ES-I3 (cell line): ENCODE results near the gene MAPRE3.
"Not testable (repeated sequence)": the region's sequence is repeated elsewhere in the genome, so short reads cannot be mapped to it uniquely, and the experiment has no call there.

Experiments
- H3K36me3 ChIP-seq: 2 replicates; pipeline ENCODE4 v1.6.1; 2013; ENCODE audit warnings: mild to moderate bottlenecking, low read length, control low read depth, moderate library complexity; ENCODE audit not compliant: insufficient read depth
- H3K4me1 ChIP-seq: 2 replicates; pipeline ENCODE4 v1.6.1; 2013; ENCODE audit warnings: mild to moderate bottlenecking, control low read depth, low read length; ENCODE audit not compliant: insufficient read depth
- H3K9ac ChIP-seq: 2 replicates; pipeline ENCODE4 v1.6.1; 2013; ENCODE audit warnings: low read depth, mild to moderate bottlenecking, low read length, moderate library complexity
- H3K9me3 ChIP-seq: 2 replicates; pipeline ENCODE4 v1.6.1; 2013; ENCODE audit warnings: mild to moderate bottlenecking, low read length, moderate library complexity; ENCODE audit not compliant: control insufficient read depth, insufficient read depth

Gene MAPRE3

GRCh38 chr2:27065128-27065527 lies 94.7 kb downstream of the MAPRE3 start:
- no peak overlapping the region for H3K9ac ChIP-seq
- H3K4me1 ChIP-seq = no peaks in the 10 kb centered on the region
- no peaks in the 10 kb centered on the region for H3K9me3 ChIP-seq
- peaks cover 19% of the 10 kb centered on the region for H3K36me3 ChIP-seq

GRCh38 chr2:27067385-27067784 lies 96.9 kb downstream of the MAPRE3 start:
- Histone ChIP-seq H3K9me3 (no peaks in the 10 kb centered on the region), H3K9ac (no peak overlapping the region), H3K4me1 (peaks cover 3% of the 10 kb centered on the region), H3K36me3 (peaks cover 15% of the 10 kb centered on the region)

DNA sequence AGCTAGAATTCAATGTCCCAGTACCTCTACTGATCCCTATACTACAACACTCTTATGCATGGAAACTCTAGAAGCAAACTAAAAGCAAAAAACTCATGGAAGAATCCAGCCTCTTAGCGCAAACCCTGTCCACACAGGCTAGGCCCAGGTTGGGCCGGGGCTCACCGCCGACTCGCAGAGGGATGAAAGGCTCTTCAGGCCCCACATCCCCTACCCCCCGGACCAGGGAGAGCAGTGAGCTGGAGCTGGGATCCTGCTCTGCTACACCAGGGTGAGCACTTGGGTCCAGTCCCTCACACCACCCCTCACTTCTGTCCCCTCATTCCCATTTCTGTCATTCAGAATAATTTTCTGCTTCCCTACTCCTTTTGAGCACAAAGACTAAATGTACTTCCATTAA lies 99.0 kb downstream of the MAPRE3 start:
- peaks cover 15% of the 10 kb centered on the region for H3K36me3 ChIP-seq
- no peak overlapping the region for H3K9ac ChIP-seq

GRCh38 chr2:27069961-27070618 lies 99.7 kb downstream of the MAPRE3 start:
- no peaks in the 10 kb centered on the region for H3K9me3 ChIP-seq
- H3K4me1 ChIP-seq = peaks cover 7% of the 10 kb centered on the region
- peak overlapping the region; percentile 92; the same call in 1 of the 2 replicates for H3K9ac ChIP-seq
- peaks cover 15% of the 10 kb centered on the region for H3K36me3 ChIP-seq

More for the DNA sequence above, 99.0 kb downstream of the MAPRE3 start:
- H3K4me1 ChIP-seq = peaks cover 7% of the 10 kb centered on the region
- H3K9me3 ChIP-seq = no peaks in the 10 kb centered on the region

- Histone ChIP-seq H3K9ac (peak overlapping the region; percentile 92), H3K36me3 (peaks cover 15% of the 10 kb centered on the region), H3K9me3 (no peaks in the 10 kb centered on the region), H3K4me1 (peaks cover 7% of the 10 kb centered on the region)
Observed at GRCh38 chr2:27070653-27071276, 100.3 kb downstream of the MAPRE3 start.

GRCh38 chr2:27071277-27071989 lies 101.0 kb downstream of the MAPRE3 start, which contains the start of gene OST4:
Gene OST4 (minus strand): TSS chr2:27071654.
- peaks cover 9% of the 10 kb centered on the region for H3K4me1 ChIP-seq
- peaks cover 15% of the 10 kb centered on the region for H3K36me3 ChIP-seq
- H3K9me3 ChIP-seq = no peaks in the 10 kb centered on the region
- peak within 1 kb of the TSS; percentile 92 for H3K9ac ChIP-seq

DNA sequence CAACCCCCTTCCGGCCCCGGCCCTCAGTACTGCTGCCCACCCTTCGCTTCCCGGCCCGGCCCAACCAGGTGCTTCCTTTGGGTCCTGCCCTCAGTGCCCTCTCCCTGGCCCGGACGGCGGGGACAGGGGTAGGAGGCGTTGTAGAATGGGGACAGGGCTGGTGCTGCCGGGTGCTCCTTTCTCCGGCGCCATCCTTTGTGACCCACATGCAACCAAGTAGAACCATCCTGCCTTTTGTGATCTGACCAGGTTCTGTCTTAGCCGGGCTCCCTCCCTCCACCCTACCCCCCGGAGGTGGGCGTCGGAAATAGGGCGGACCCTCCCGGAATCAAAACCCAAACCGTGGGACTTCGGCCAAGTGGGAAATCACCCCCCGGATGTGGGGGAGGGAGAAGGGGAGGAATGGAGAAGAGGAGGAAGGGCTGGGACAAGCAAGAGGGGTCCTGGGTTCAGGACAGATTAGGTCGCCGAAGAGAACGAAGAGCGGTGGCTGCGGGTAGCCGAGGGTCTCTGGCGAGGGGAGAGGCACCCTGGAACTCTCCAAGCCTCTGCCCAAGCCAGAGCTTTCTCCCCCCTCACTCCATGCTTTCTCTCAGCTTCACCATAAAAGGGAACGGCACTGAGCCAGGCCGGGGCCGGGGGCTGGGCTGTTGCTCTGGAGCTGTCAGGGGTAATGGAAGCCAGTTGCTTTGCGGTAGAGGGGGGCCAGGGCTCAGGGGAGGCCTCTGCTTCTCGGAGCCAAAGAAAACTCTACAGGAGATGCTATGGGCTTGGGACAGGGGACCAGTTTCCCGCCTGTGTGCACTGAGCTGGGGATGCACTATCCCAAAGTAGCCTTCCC lies 101.8 kb downstream of the MAPRE3 start:
- Histone ChIP-seq H3K9ac (peak overlapping the region; percentile 92), H3K4me1 (peaks cover 16% of the 10 kb centered on the region), H3K9me3 (no peaks in the 10 kb centered on the region), H3K36me3 (peaks cover 15% of the 10 kb centered on the region)

- Histone ChIP-seq H3K36me3 (peaks cover 15% of the 10 kb centered on the region), H3K9ac (peak overlapping the region; percentile 92), H3K4me1 (peaks cover 20% of the 10 kb centered on the region), H3K9me3 (no peaks in the 10 kb centered on the region)
Observed at GRCh38 chr2:27072920-27073319, 102.5 kb downstream of the MAPRE3 start.

- H3K9ac ChIP-seq = no peak overlapping the region
- peaks cover 21% of the 10 kb centered on the region for H3K4me1 ChIP-seq
- H3K36me3 ChIP-seq = peaks cover 12% of the 10 kb centered on the region
- no peaks in the 10 kb centered on the region for H3K9me3 ChIP-seq
Observed at GRCh38 chr2:27073782-27074181, 103.3 kb downstream of the MAPRE3 start.

DNA sequence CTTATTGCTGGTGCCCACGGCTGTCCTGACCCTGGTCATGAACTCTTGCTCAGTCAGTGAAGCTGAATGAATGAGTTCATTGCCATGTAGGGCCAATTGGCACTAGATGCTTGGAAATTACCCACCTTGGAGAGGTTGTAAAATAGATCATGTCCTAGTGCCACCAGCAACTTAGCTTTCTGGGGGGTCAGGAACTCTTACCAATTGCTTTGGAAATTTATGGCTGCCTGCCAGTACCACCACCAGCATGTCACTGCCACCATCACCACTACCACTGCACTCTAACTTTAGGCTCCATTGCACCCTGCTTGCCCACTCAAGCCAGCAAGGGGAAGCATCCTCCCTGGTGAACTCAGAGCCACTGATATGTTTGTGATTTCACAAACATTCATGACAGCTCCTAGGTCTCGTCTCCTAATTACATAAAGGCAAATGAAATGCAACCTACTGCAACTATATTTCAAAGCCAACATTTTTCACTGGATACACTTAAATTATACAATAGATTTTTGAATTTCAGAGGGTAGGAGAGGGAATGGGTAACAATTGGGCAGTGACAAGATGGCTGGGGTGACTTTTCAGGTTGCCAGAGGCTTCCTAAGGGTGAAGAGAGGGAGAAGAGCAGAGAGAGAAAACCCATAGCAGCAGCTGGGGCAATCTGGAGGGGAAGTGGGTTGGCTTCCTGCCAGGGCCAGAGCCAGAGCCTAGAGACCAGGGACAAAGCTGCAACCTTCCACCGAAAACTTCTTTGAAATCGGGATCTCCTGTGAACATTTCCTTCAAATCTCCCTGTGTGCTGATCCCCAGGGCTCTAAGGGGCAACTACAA lies 104.5 kb downstream of the MAPRE3 start:
- Histone ChIP-seq H3K9ac (no peak overlapping the region), H3K9me3 (no peaks in the 10 kb centered on the region), H3K36me3 (peaks cover 3% of the 10 kb centered on the region; the same call in 1 of the 2 replicates), H3K4me1 (peaks cover 21% of the 10 kb centered on the region)

DNA sequence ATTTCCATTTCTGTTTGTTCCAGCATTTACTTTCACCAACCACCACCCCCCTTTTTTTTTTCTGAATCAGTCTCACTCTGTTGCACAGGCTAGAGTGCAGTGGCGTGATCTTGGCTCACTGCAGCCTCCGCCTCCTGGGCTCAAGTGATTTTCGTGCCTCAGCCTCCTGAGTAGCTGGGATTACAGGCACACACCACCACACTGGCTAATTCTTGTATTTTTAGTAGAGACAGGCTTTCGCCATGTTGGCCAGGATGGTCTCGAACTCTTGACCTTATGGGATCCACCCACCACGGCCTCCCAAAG lies 105.1 kb downstream of the MAPRE3 start:
- H3K36me3 ChIP-seq, H3K9me3 ChIP-seq, H3K9ac ChIP-seq: not testable (repeated sequence)
- H3K4me1 ChIP-seq = peaks cover 18% of the 10 kb centered on the region

GRCh38 chr2:27076323-27076722 lies 105.9 kb downstream of the MAPRE3 start:
- Histone ChIP-seq H3K36me3 (no peaks in the 10 kb centered on the region), H3K9ac (no peak overlapping the region), H3K9me3 (no peaks in the 10 kb centered on the region), H3K4me1 (peaks cover 17% of the 10 kb centered on the region; the same call in 1 of the 2 replicates)
